ENCODE data around the gene MAVS.
"Not testable (repeated sequence)": the region's sequence is repeated elsewhere in the genome, so short reads cannot be mapped to it uniquely, and the experiment has no call there.

Gene MAVS

GRCh38 chr20:3815703-3816315 lies 30.8 kb upstream of the MAVS start:
- no peak for DNase-seq

GRCh38 chr20:3818155-3819151 lies 28.2 kb upstream of the MAVS start:
- DNase-seq = peak; percentile 14

GRCh38 chr20:3819411-3820047 lies 27.1 kb upstream of the MAVS start:
- DNase-seq = no peak

GRCh38 chr20:3820048-3820900 lies 26.4 kb upstream of the MAVS start, which contains the start of gene AP5S1:
AP5S1 (plus strand) TSS chr20:3820547; CDS start chr20:3822118, 1,571 bp downstream.
- peak; percentile 90 for DNase-seq

GRCh38 chr20:3820901-3821727 lies 25.5 kb upstream of the MAVS start:
- no peak for DNase-seq

GRCh38 chr20:3821996-3822395 lies 24.6 kb upstream of the MAVS start:
- DNase-seq = no peak

- no peak for DNase-seq
These were observed 22.8 kb upstream of the MAVS start for GRCh38 chr20:3823881-3824280.

GRCh38 chr20:3825526-3825925 lies 21.1 kb upstream of the MAVS start:
- no peak for DNase-seq

GRCh38 chr20:3826420-3826819 lies 20.2 kb upstream of the MAVS start:
- DNase-seq = no peak

GRCh38 chr20:3828798-3829197 lies 17.8 kb upstream of the MAVS start:
- DNase-seq = no peak

GRCh38 chr20:3829891-3830290 lies 16.7 kb upstream of the MAVS start:
- DNase-seq = not testable (repeated sequence)

- no peak for DNase-seq
These were observed 10.5 kb upstream of the MAVS start for GRCh38 chr20:3836132-3836531.

GRCh38 chr20:3839328-3839727 lies 7.3 kb upstream of the MAVS start:
- no peak for DNase-seq

- not testable (repeated sequence) for DNase-seq
These were observed 6.4 kb upstream of the MAVS start for GRCh38 chr20:3840201-3840600.

- no peak for DNase-seq
These were observed 4.2 kb upstream of the MAVS start for GRCh38 chr20:3842348-3842930.

- DNase-seq = no peak
These were observed 3.1 kb upstream of the MAVS start for GRCh38 chr20:3843490-3843889.

- DNase-seq = not testable (repeated sequence)
These were observed 2.5 kb upstream of the MAVS start for GRCh38 chr20:3843990-3844619.

GRCh38 chr20:3846378-3846739 lies 275 bp upstream of the MAVS start:
- no peak for DNase-seq

GRCh38 chr20:3847429-3847940 lies 851 bp downstream of the MAVS start:
- DNase-seq = no peak

GRCh38 chr20:3848565-3848964 lies 1.9 kb downstream of the MAVS start:
- no peak for DNase-seq

- no peak for DNase-seq
These were observed 7.8 kb downstream of the MAVS start for GRCh38 chr20:3854462-3854871.

Data from DMS79 treated with DMSO at 0.1 percent for 48 hours (cell line).